K562 (cell line): ENCODE measurements around the gene COL25A1. TPM values are rescaled to one million over a fixed set of nuclear protein-coding genes. Genes with fewer than 3 reads are reported as not detected.

ENCODE experiments used
- ATAC-seq: fragments of 200-7000 bp; cut with Tn5 transposase; 3 replicates; pipeline ENCODE4 v1.9.1; 2020; ENCODE audit warnings: moderate library complexity
- BruUV-seq: library from RNA; stranded (reverse); fragments of 400-500 nt; replicated peaks from 2 replicates; lab custom pipeline; 2021; lab: Mats Ljungman, UMichigan
- CTCF ChIA-PET: fragments of 300-600 bp; formaldehyde crosslinking; extraction: SDS; loops from one replicate; lab custom pipeline; 2021; ENCODE audit warnings: low intra/inter-chr PET ratio; lab: Yijun Ruan, JAX
- POLR2A ChIA-PET: fragments of 300-600, 350-650 bp; sonication (Branson Sonifier 250); formaldehyde crosslinking; extraction: SDS; loops from one replicate; lab custom pipeline; 2021; ENCODE audit warnings: antibody characterized with exemption, inconsistent platforms; lab: Yijun Ruan, JAX
- DNase-seq, 4 experiments: peaks; one replicate each; pipeline versions ENCODE4 v3.0.0 to v3.0.0-alpha.2; 2011 to 2018; ENCODE audit warnings: low spot score in 3 of 4, mixed read lengths in 3 of 4; ENCODE audit errors: extremely low read depth in 1 of 4
- FAIRE-seq: peaks from 2 replicates; lab custom pipeline; 2011; peaks lifted over from hg19 to GRCh38; lab: Jason Lieb, UNC
- H2AFZ ChIP-seq: 2 replicates; pipeline ENCODE4 v1.6.0; 2011; ENCODE audit warnings: low read depth, low read length, control low read depth, inconsistent platforms
- H3K27ac ChIP-seq: fragments of 200-600 bp; 3 replicates; pipeline ENCODE4 v1.8.0; 2011; ENCODE audit warnings: low read depth, mild to moderate bottlenecking, control low read depth, inconsistent platforms, low read length, moderate library complexity, mixed read lengths; ENCODE audit errors: extremely low read depth
- H3K27me3 ChIP-seq, 2 experiments: fragments of 300-600 bp in 1 of 2; 2 replicates in 1 of 2; 3 replicates in 1 of 2; pipeline versions ENCODE4 v1.6.0 to v1.8.0; 2011; ENCODE audit warnings: inconsistent platforms in 2 of 2, low read length in 2 of 2, mild to moderate bottlenecking in 1 of 2, mixed read lengths in 1 of 2, moderate library complexity in 1 of 2; ENCODE audit not compliant: control insufficient read depth in 2 of 2, insufficient read depth in 2 of 2
- H3K36me3 ChIP-seq: fragments of 300-600 bp; 3 replicates; pipeline ENCODE4 v1.8.0; 2011; ENCODE audit warnings: mild to moderate bottlenecking, low read length, inconsistent platforms; ENCODE audit not compliant: control insufficient read depth, insufficient read depth
- H3K4me1 ChIP-seq, 2 experiments: fragments of 200-600 bp in 1 of 2; replicated peaks in 1 of 2; 2 replicates in 1 of 2; 3 replicates in 1 of 2; pipeline versions ENCODE4 v1.5.1 to v1.8.0; 2011; ENCODE audit warnings: inconsistent platforms in 2 of 2, low read length in 2 of 2, mild to moderate bottlenecking in 1 of 2, mixed read lengths in 1 of 2, moderate library complexity in 1 of 2; ENCODE audit not compliant: control insufficient read depth in 2 of 2, insufficient read depth in 2 of 2
- H3K4me2 ChIP-seq: 2 replicates; pipeline ENCODE4 v1.6.1; 2011; ENCODE audit warnings: low read length, control low read depth, inconsistent platforms, mixed read lengths; ENCODE audit not compliant: insufficient read depth
- H3K4me3 ChIP-seq: fragments of 200-600 bp; sonication (generic), shearing (Covaris generic); 2 replicates; pipeline ENCODE4 v1.5.1; 2016; ENCODE audit warnings: control low read depth, inconsistent platforms
- H3K79me2 ChIP-seq: fragments of 200-600 bp; 3 replicates; pipeline ENCODE4 v1.8.0; 2011; ENCODE audit warnings: low read length, inconsistent platforms; ENCODE audit not compliant: control insufficient read depth, insufficient read depth
- H3K9ac ChIP-seq, 2 experiments: 2 replicates each; pipeline versions ENCODE4 v1.6.0 to v1.6.1; 2011; ENCODE audit warnings: low read depth in 2 of 2, low read length in 2 of 2, control low read depth in 1 of 2, inconsistent platforms in 1 of 2, mild to moderate bottlenecking in 1 of 2, mixed read lengths in 1 of 2; ENCODE audit not compliant: insufficient read depth in 1 of 2
- H3K9me1 ChIP-seq: one replicate; pipeline ENCODE4 v1.6.0; 2011; ENCODE audit warnings: inconsistent platforms, mild to moderate bottlenecking, low read length, moderate library complexity; ENCODE audit not compliant: control insufficient read depth, insufficient read depth
- H3K9me3 ChIP-seq: replicated peaks from 2 replicates; pipeline ENCODE4 v1.5.1; 2011; ENCODE audit warnings: low read depth, low read length, inconsistent platforms; ENCODE audit not compliant: control insufficient read depth, insufficient read depth
- H4K20me1 ChIP-seq: replicated peaks from 2 replicates; pipeline ENCODE4 v1.6.1; 2011; ENCODE audit warnings: low read length, inconsistent platforms, mixed read lengths; ENCODE audit not compliant: control insufficient read depth, insufficient read depth
- PHTF2 ChIP-seq: fragments of 250-450 bp; sonication (Bioruptor Pico); IDR thresholded peaks from 2 replicates; pipeline ENCODE4 v1.5.0; 2021; ENCODE audit warnings: mild to moderate bottlenecking
- RBM39 ChIP-seq: fragments of 200-400 bp; formaldehyde crosslinking; optimal IDR thresholded peaks from 2 replicates; pipeline ENCODE3; 2018; ENCODE audit warnings: low read depth, low read length
- SMARCA5 ChIP-seq: fragments of 450-650 bp; IDR thresholded peaks from 2 replicates; pipeline ENCODE4 v1.6.1; 2016
- STAG1 ChIP-seq: sonication (generic); formaldehyde crosslinking; IDR thresholded peaks from 2 replicates; pipeline ENCODE4 v1.5.0; 2020; ENCODE audit warnings: missing genetic modification reagents, borderline replicate concordance
- TCF15 ChIP-seq: fragments of 250-450 bp; sonication (Bioruptor Pico); IDR thresholded peaks from 2 replicates; pipeline ENCODE4 v1.8.0; 2022; ENCODE audit warnings: moderate library complexity, mild to moderate bottlenecking, inconsistent platforms
- ZBTB40 ChIP-seq, 2 experiments: fragments of 450-650 bp in 1 of 2; sonication (generic) in 1 of 2; formaldehyde crosslinking in 1 of 2; IDR thresholded peaks; 2 replicates each; pipeline versions ENCODE4 v1.7.1 to v1.9.0; 2016 to 2022; ENCODE audit warnings: inconsistent platforms in 1 of 2, mild to moderate bottlenecking in 1 of 2, missing genetic modification reagents in 1 of 2
- ZNF197 ChIP-seq: fragments of 200-800 bp; sonication (Bioruptor generic); IDR thresholded peaks from 2 replicates; pipeline ENCODE4 v1.6.1; 2016; ENCODE audit warnings: low read depth, missing genetic modification characterization, missing compliant biosample characterization
- ZNF224 ChIP-seq: sonication (generic); formaldehyde crosslinking; IDR thresholded peaks from 2 replicates; pipeline ENCODE4 v1.8.0; 2022; ENCODE audit warnings: mild to moderate bottlenecking, missing genetic modification reagents
- ZNF280B ChIP-seq: fragments of 250-450 bp; sonication (Bioruptor Pico); IDR thresholded peaks from 2 replicates; pipeline ENCODE4 v1.5.1; 2021; ENCODE audit warnings: mild to moderate bottlenecking
- WGBS: fragments of 100-300 bp; shearing (Covaris generic); methylation state at CpG from one replicate; pipeline ENCODE4 v1.1.6; 2016; ENCODE audit warnings: low coverage, mixed read lengths; ENCODE audit not compliant: insufficient coverage; ENCODE audit errors: missing lambda C conversion rate; 5-methylcytosine and 5-hydroxymethylcytosine counted together
- in situ Hi-C: fragments of 300-500 bp; cut with MboI; formaldehyde crosslinking; loops from 4 replicates; pipeline ENCODE4 v1.15.0; 2018; ENCODE audit warnings: inconsistent platforms, mixed read lengths
- intact Hi-C: fragments of 100-400 bp; cut with micrococcal nuclease; formaldehyde crosslinking; loops from 2 replicates; pipeline ENCODE4 v1.14.2; 2022
- polyA plus RNA-seq, 8 experiments: library from polyadenylated mRNA; depleted of rRNA in 4 of 8; stranded (reverse) in 5 of 8; unstranded in 3 of 8; fragments of >200 nt; fragmentation: Nextera tagmentation in 2 of 8; fragmentation: Illumina TruSeq in 1 of 8; extraction: Ambion mirVana in 2 of 8; extraction: Trizol in 1 of 8; gene quantifications; 2 replicates each; pipeline versions ENCODE4 v1.2.1 to v1.2.3, GENCODE V29; 2011 to 2014; ENCODE audit warnings: inconsistent platforms in 1 of 8, missing spikeins in 1 of 8
- total RNA-seq, 7 experiments: library from RNA; depleted of rRNA in 6 of 7; stranded (reverse); fragments of >200 nt in 6 of 7; fragmentation: Illumina TruSeq in 2 of 7; extraction: Trizol in 2 of 7; gene quantifications; 2 replicates each; pipeline versions ENCODE4 v1.2.1 to v1.2.3, GENCODE V29; 2011 to 2021; ENCODE audit warnings: low replicate concordance in 1 of 7

The COL25A1 gene
- total and polyA plus RNA-seq, 9 of the 15 experiments (the other 6 are each of a cell fraction or from before 2014, with no cell fraction given), result 0.03 to 0.62 (median 0.27) TPM

- no TSS peak for BruUV-seq
- H3K4me3 ChIP-seq, result no peak overlapping the region
- H3K9me3 ChIP-seq, result no peaks in the 10 kb centered on the region
- TF ChIP-seq ZNF280B (no peak), ZNF224 (CRISPR knock-in tag) (no peak), ZNF197 (CRISPR knock-in tag) (no peak), PHTF2 (no peak), TCF15 (CRISPR knock-in tag) (no peak), ZBTB40 (IDR thresholded peaks at IDR 0.05) (no peak), ZBTB40 (CRISPR knock-in tag; IDR thresholded peaks at IDR 0.05) (no peak), STAG1 (CRISPR knock-in tag) (no peak), SMARCA5 (no peak), RBM39 (no peak)
- ATAC-seq (no peak), DNase-seq (no peak), FAIRE-seq (no peak)
- H3K4me2 ChIP-seq, result no peak overlapping the region
- ChIA-PET CTCF (no interaction called here), POLR2A (interaction anchor here (0.6 to 0.7 kb wide), 2 partner anchors 10 to 220 kb away, joined by 3 read pairs; no protein-coding TSS in a partner anchor)
- H3K27ac ChIP-seq, result no peak overlapping the region
- H3K36me3 ChIP-seq, result no peaks in the 10 kb centered on the region
- no peaks in the 10 kb centered on the region; a peak in 1 of 5 replicates for H3K4me1 ChIP-seq
- H3K79me2 ChIP-seq, result no peaks in the 10 kb centered on the region
- intact Hi-C loops, result no loop called here
- 94% methylated on average over 4 of the region's 4 CpGs for WGBS
- in situ Hi-C loops, result no loop called here
- H3K9me1 ChIP-seq, result no peaks in the 10 kb centered on the region
- no peak overlapping the region for H3K9ac ChIP-seq
- no peaks in the 10 kb centered on the region for H3K27me3 ChIP-seq
- H2AFZ ChIP-seq, result peak overlapping the region; percentile 78
- H4K20me1 ChIP-seq, result no peaks in the 10 kb centered on the region
Observed at GRCh38 chr4:108916638-108917037, 385.8 kb downstream of the COL25A1 start.
